Activated effector memory CD4-positive, alpha-beta T cell treated with Interleukin-2 at 50 U/mL for 16 hours (primary cell): Measurements from ENCODE around the gene CLEC16A.
A peak's percentile ranks its signal among the peaks of the same experiment; 100 is the strongest.

Experiments used
- DNase-seq: peaks from one replicate; pipeline ENCODE4 v3.0.0-alpha.2; 2020

Gene CLEC16A

DNA sequence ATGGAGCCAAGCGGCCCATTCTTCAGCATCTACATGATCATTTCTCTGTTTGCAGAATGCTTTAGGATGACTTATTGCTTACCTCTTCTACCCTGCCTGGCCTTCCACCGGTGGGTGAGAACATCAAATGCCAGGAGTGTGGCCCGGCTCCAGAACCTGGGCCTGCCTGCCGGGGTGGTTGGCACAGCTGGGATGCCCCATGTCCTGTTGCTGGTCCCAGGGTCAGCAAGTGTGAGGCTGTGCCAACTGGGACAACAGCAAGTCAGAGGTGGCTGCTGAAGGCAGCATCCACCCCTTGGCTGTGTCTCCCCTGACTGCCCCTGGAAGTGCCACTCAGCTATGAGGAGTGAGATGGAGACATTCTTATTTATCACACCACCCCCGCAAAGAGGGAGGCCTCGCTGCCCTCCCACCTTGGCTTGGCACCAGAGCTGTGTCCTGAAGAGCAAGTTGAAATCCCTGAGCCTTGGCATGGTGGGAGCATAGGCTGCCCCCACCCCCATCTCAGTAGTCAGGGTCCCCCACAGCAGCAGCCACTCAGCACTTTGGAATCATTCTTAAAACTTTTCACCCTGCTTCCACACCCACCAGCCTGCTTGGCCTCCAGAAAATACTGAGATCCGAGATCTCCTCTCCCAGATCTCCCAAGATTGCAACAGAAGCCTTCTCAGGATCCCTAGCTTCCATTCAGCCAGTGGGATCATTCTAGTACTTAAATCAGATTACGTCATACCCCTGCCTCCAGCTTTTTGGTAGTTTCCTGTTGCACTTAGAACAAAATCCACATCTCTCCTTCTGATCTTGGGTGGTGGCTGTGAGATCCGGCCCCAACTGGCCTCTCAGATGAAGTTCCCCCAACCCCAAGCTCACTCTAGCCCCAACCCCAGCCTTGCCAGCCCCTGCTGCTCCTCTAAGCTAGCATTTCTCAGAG lies 184.1 kb downstream of the CLEC16A start:
- DNase-seq = no peak

DNA sequence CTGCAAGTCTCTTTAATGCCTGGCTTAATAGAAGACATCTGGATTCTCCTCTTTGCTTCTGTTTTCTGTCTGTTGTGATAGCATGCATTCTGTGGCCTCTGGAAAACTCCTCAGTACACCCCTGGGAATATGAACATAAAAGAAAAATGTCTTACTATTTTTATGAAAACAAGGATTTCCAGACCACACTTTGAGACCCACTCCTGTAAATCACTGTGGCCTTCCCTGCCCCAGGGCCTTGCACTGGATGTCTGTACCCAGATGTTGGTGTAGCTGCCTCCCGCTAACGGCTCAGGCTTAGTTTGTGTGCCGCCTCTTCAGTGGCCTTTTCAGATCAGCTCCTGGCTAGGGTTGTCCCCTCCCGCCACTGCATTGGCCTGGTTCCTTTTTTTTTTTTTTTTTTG lies 185.0 kb downstream of the CLEC16A start:
- no peak for DNase-seq

DNA sequence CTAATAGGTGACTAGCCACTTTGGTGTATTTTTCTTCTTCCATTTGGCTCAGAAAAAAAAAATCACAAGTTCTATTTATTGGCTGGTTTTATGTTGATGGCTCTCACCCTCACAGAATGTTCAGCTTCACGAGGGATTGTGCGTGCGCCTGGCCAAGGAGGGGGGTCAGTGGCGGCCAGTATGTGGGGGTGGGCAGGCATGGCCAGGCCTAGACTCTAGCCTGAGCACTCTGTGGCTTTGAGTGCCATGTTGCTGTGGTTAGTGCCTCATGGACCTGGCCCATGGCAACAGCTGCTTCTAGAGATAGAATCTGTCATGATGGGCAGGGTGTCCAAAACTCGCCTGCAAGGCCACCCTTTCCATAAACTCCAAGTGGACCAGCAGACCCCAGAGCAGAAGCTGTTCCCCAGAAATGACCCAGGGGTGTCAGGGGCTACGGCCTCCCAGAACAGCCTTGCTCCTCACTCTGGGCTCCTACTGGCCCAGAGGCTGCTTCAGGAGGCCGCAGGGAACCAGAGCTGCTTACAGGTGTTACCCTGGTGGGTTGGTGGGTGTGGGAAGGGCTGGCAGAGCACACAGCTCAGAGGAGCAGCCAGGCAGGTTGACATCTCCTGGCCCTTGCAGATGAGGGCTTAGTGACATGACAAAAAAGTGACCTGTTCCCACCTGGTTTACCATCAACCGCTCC lies 186.8 kb downstream of the CLEC16A start:
- DNase-seq = no peak

DNA sequence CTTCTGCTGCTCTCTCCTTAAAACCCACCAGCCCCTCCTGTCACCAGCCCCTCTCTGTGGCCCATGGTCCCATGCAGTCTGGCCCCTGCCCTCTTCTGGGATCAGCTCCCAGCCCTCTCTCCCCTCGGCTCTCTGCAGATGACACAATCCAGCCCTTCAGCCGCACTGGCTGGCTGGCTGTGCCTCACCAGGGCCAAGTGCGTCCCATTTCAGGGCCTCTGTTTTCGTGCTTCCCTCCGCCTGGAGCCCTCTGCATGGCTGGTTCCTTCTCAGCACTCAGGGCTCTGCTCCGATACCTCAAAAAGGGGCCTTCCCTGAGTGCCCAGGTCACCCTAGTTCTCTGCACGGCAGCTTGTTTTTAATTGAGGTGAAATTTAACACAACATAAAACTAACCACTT lies 187.3 kb downstream of the CLEC16A start:
- DNase-seq = no peak

DNA sequence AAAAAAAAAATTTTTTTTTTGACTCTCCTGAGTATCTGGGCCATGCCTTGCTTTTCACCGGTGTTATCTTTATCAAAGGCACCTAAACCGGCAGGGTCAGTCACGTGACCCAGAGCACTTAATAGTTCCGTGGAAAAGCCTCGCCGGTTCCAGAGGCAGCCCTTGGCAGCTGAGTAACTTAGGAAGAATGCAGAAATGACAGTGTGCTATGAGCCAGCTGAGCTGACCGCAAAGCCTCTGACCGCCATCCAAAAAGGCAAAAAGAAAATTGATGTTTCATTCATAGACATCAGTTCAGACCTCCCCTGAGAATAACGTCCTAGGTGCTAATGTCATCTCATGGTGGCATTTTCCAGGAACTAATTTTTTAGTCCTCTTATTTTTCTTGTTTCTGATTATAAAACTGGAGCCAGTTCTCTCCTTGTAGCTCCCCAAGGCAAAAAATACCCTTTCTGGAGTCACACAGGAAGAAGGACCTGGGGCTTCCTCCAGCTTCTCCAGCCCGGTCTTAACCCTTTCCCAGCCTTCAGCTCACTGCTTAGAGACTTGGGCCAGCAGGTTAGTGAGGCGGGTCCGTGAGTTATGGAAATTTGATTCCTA lies 189.1 kb downstream of the CLEC16A start:
- no peak for DNase-seq

DNA sequence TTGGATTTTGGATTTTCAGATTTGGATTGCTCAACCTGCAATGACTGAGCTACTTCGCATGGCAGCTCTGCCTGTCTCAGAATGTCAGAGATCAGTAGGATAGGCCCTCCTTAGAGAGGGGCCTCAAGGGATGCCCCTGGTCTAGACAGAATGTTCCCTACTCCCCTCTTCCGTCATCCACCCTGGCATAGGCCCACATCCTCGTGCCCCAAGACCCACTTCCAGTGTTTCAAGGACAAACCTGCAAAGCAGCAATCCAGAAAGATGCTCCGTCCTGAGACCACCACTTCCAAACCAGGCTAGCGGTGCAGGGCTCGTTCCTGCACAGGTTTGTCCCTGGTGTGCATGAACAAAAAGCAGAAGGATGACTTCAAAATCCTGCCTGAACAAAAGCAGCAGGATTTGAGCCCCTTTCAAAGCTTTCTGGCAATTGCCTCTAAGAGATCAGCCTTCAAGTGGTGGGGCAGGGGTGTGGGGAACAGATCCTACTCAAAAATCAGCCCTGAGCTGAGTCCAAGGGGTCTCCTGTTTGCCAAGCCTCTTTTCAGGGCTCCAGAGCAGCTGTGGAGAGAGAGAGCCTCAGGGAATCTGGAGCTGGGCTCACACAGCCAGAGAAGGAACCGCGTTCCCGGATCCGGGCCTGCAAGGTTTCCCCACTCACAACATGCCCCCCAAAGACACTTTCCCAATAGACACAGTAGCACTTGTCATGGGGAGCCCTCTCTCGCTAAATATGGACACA lies 190.5 kb downstream of the CLEC16A start:
- no peak for DNase-seq

DNA sequence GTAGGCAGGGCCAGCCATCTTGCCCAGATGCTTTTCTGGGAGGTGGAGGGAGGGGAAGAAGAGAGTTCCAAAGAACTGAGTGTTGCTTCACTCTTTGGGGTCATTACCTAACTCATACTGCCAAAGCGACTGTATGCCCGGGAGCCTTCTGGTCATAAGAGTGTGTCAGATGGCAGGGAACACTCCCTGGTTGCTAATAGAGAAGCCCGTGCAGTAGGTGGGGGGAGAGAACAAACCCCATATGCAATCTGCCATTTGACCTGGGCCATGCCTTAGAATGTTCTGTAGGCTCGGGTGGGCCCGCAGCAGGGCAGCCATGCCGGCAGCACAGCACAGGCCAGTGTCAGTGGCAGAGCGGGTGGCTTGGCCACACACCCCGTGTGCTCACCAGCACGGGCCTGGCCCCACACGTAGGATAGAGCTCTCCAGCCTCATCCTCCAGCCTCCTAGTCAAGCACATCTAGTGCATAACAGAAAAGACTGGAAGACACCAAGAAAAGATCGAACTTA lies 191.2 kb downstream of the CLEC16A start:
- no peak for DNase-seq

DNA sequence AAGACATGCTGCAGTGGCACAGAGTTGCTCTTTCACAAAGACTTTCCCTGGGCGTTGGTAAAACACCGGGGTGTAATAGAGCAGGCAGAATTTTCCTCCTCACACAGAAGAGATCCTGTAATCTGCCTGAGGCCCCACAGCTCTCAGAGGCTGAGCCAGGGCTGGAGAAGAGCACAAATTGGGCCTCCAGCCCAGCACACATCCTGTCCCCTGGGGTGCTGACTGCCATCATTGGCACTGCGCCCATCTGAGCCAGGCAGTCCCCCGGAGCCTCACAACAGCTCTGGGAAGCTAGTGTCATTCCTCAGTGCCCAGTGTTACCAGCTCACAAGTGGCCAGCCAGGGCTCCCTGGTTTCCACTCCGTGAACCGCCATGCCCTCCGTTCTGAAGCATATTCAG lies 192.2 kb downstream of the CLEC16A start:
- no peak for DNase-seq

DNA sequence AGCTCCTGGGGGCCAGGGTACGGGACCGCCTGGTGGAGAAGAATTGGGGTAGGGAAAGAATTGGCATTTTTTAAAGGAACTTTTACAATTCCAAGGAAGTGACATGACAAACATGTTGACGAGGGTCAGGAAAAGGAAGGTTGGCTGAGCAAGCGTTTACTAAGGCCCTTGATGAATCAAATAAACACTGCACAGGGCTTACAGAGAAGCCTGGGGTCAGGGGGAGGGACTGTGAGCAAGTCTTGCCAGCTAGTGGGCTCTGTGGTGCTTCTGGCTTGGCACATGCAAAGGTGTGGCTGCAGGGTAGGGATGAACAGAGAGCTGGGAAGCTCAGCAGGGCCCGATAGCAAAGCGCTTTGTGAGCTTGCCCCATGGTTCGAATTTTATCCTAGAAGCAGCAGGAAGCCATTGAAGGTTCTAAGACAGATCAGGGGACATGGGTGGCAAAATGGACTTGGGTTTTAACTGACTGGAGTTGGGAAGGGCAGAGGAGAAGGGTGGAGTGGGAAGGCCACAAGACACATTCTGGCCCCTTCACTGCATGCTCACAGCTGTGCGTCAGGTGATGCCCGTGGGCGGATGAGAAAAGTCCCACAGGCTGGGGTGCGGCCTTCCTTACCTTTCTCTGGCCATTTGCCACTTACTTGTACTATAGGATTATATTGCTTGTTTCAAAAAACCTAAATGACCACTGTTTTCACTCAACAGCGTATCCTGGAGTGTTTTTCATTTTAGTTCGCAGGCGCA lies 193.8 kb downstream of the CLEC16A start:
- no peak for DNase-seq

DNA sequence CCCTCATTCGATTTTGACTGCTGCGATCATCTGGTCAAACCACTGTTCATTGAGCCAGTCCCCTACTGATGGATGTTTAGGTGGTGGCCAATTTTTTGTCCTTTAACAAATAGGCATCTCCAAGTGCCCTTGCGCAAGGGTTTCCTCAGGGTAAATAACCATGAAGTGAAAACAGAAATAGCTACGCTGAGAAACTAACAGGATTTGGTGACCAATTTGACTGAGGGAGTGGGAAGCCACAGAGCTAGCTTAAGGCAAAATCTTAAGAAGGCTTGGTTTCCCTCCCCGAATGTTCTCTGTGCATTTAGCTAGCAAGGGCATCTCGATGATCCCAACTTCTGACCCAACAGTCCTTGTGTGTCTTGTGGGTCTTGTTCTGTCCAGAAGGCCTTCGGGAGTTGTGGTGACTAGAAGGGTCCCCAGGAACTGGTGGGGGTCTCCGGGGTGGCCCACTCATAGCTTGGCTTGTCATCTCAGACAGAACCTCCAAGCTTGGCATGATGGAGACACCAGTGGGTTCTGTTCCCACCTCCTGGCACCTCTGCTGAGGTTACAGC lies 194.5 kb downstream of the CLEC16A start:
- DNase-seq = no peak

DNA sequence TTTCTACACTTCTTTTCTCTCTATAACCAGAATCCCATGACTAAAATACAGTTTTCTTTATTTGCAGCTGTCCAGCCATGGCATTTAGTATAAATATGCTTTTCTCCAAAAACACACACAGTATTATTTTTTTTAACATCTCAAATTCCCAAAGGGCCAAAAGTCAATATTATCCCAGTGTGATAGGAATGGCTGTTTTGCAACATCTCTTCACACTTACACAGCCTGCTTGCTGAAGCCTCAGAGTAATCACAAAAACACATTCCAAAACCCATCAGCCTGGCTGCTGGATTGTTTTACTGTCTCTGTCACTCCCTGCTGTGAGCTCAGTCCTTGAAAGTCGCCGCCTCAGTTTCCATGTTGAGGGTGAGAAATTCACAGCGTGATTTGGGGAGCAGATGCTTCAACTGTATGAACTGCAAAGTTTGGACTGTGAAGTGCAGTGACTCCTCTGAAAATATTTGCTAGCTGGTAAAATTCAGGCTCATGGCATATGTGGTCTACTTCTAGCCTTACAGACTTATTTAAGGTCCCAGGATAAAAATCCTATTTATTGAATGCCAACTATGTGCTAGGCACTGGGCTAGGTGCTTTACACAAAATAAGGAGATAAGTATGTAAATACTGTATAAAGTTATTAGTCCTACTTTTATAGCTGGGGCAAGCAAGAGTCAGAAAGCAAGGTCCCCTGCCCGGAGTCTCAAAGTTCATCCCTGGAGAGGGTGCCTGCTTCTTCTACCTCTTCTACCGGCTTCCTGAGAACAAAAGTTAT lies 195.1 kb downstream of the CLEC16A start:
- DNase-seq = no peak

DNA sequence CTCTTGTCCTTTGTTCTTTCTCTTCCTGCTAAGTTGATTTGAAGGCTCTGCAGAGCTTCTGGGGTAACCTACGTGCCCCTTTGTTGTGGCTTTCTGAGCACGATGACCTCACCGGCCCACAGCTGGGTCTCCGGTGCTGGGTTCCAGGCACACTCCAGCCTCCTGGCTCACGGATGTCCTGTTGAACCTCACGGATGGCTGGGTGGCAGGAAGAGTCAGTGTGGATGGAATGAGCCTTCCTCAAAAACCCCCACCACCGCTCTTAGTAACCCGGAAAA lies 195.7 kb downstream of the CLEC16A start:
- peak; percentile 8 for DNase-seq

DNA sequence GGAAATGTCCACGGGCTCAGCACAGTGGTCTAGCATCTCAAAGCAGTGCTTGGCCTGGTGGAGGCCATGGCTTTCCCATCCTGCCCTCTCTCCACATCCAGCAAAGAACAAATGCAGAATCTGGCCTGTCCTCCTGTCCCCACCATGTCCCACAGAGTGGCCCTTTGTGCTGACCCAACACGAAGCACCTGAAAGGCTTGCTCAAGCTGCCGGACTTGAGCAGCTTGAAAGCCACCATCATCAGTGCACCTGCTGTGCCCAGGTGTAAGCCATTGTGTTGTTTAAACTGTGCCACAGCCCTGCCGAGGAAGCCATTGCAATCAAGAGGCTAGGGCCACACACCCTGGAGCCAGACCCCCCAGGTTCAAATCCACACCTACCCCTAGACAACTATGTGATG lies 196.1 kb downstream of the CLEC16A start:
- no peak for DNase-seq

DNA sequence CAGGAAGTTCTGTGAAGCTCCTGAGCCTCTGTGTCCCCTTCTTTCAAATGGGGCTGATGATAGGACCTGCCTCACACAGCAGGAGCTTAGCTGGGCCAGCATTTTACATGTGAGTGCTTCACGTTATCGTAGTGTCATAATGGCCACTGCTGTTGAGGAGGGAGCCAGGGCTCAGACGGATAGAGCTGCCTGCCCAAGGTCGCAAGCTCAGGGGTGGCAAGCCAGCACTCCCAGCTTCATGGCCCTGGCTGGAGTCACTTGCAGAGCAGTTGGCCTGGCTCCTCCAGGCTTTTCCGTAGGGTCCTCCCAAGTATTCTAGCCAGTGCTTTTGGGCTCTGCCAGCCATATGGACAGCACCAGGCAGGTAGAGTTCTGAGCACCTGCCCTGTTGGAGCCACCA lies 196.5 kb downstream of the CLEC16A start:
- DNase-seq = no peak

DNA sequence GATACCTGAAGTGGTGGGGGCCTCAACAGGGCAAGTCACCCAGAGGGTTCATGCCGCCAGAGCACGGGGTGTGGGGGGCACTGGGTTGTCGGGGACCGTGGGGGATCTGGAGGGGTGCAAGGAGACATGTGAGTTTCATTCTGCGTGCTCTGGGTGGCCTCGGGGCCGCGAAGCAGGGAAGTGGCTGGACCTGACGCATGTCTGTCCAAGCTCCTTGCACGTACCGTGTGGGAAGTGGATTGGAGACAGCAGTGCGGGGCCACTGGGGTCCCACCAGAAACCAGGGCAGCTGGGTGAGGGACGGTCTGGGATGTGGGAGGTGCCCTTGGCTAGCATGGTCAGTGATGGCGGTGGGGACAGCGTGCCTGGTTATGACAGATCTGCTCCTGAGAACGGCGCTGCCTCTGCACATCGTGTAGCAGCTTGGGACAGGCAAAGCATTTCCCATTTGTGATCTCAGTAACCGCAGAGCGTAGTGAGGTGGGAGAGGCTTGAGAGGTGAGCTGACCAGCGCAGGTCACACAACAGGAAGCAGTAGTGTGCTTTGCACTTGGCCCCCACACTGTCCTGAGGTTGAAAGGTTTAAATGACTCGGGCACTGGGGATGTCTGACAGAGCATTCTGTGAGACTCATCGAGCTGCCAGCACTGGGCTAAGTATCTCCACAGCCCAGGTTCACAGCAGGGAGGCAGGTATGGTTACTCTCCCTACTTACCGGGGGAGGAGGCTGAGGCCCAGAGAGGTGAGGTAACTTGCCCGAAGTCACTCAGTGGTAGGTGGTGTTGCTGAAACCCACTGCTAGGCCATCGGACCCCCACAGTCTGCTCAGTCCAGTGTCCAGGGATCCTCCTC lies 197.3 kb downstream of the CLEC16A start:
- DNase-seq = no peak

DNA sequence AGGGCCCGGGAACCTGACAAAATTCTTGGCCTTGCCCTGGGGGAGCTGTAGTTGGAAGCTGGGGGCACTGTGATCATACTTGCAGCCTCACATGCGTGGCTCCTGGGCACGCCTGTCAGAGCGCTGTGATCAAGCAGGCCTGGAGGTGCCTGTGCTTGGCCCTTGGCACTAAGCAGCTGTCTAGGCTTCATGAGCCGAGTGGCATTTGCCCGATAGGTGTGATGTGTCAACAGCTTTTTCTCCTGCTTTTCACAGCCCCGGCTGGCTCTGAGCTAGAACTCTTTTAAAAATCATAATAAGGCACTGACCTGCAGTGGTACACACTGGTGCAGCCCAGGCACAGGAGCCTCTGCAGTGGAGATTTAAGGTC lies 197.9 kb downstream of the CLEC16A start:
- DNase-seq = no peak

DNA sequence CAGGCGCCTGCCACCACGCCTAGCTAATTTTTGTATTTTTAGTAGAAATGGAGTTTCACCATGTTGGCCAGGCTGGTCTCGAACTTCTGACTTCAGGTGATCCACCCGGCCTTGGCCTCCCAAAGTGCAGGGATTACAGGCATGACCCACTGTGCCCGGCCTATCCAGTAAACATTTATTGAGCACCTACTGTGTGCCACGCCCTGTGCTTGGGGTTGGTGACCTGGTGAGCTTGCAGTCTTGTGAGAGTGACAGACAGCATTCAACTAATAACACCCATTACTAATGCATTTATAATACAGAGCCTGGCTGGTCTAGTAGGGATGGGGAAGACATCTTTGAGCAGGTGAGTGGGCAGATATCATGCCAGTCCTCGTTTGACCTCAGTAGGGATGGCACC lies 198.6 kb downstream of the CLEC16A start:
- no peak for DNase-seq

DNA sequence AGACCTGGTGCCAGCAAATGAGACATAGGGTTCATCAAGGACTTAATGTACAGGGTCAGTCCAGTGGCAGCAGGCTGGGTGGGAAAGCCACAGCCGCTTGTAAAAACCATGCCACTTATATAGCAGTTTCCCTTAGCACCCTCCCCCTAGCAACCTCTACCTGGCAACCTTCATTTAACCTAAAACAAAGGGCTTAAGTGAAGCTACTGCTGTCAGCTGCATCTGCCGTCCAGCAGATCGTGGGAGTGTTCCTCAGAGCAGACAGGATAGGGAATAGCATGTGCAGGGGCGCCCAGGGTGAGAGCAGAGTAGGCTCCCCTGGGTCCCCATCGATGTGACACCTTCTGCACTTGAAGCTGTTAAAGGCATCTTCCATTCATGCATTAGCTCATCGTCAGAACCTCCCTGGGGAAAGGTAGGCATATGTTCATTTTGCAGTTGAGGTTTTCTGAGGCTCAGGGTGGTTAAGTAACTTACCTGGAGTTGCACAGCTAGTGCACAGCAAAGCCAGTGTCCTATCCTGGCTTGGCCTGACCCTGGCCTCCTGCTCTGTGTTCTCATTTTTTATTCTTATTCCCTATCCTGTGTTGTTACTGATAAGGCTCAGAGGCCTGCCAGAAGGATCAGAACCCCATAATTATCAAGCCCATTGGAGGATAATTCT lies 199.1 kb downstream of the CLEC16A start:
- DNase-seq = no peak

DNA sequence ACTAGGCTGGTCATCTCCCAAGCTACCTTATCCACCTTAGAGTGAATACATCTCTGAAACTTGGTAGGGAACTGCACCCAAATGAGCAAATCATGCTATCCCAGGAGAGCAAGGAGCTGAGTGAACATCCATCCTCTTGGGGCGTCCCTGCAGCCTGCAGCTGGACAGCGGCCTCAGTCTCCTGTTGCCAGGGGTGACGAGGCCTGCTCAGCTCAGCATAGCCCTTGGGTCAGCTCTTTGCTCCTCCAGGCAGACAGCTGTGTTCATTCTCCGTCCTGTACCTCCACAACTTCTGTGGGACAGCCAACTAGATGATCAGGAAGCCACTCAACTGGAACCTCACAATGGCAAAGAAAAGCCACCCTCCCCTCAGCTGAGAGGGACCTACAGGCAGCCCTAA lies 199.8 kb downstream of the CLEC16A start:
- no peak for DNase-seq
